Neural cell (in vitro differentiated cells): ENCODE data around the gene PABPC1L. TPM values are rescaled to one million over a fixed set of nuclear protein-coding genes. Genes with fewer than 3 reads are reported as not detected.
A peak's percentile ranks its signal among the peaks of the same experiment; 100 is the strongest.

Experiments
- H2AFZ ChIP-seq: fragments of 200-600, 300-800 bp; sonication (generic), shearing (Covaris generic); 2 replicates; pipeline ENCODE4 v1.6.0; 2014; ENCODE audit warnings: low read depth, mild to moderate bottlenecking, antibody characterized with exemption, low read length, moderate library complexity
- H3F3A ChIP-seq: fragments of 200-600 bp; shearing (Covaris generic); 2 replicates; pipeline ENCODE4 v1.6.1; 2016; ENCODE audit warnings: mild to moderate bottlenecking, moderate library complexity, mixed read lengths, antibody characterized with exemption, low read length; ENCODE audit not compliant: insufficient read depth, poor library complexity, severe bottlenecking
- H3K27ac ChIP-seq: fragments of 200-600, 300-800 bp; sonication (generic), shearing (Covaris generic); 2 replicates; pipeline ENCODE4 v1.5.1; 2014; ENCODE audit warnings: mild to moderate bottlenecking, low read length, moderate library complexity
- H3K27me3 ChIP-seq: fragments of 300-800, 200-600 bp; sonication (generic), shearing (Covaris generic); 2 replicates; pipeline ENCODE4 v1.6.0; 2014; ENCODE audit warnings: mild to moderate bottlenecking, low read depth, low read length, moderate library complexity; ENCODE audit not compliant: insufficient read depth
- H3K36me3 ChIP-seq: fragments of 300-800, 200-600 bp; sonication (generic), shearing (Covaris generic); 2 replicates; pipeline ENCODE4 v1.5.1; 2014; ENCODE audit warnings: mild to moderate bottlenecking, antibody characterized with exemption, low read length, moderate library complexity; ENCODE audit not compliant: insufficient read depth
- H3K4me2 ChIP-seq: fragments of 300-800, 200-600 bp; sonication (generic), shearing (Covaris generic); 2 replicates; pipeline ENCODE4 v1.6.0; 2014; ENCODE audit warnings: mild to moderate bottlenecking, low read length
- H3K4me3 ChIP-seq: fragments of 300-800, 200-600 bp; sonication (generic), shearing (Covaris generic); 2 replicates; pipeline ENCODE4 v1.5.1; 2014; ENCODE audit warnings: mild to moderate bottlenecking, low read length, moderate library complexity
- H3K79me2 ChIP-seq: fragments of 200-600 bp; shearing (Covaris generic); replicated peaks from 2 replicates; pipeline ENCODE4 v1.6.0; 2014; ENCODE audit warnings: mild to moderate bottlenecking, low read length, moderate library complexity; ENCODE audit not compliant: insufficient read depth
- H3K9ac ChIP-seq: fragments of 300-800, 200-600 bp; sonication (generic), shearing (Covaris generic); 2 replicates; pipeline ENCODE4 v1.6.1; 2016; ENCODE audit warnings: mild to moderate bottlenecking, low read length, mixed read lengths
- H3K9me2 ChIP-seq: fragments of 200-600 bp; shearing (Covaris generic); 2 replicates; pipeline ENCODE4 v1.6.1; 2016; ENCODE audit warnings: mild to moderate bottlenecking, low read length, mixed read lengths; ENCODE audit not compliant: insufficient read depth
- H3K9me3 ChIP-seq: fragments of 200-600, 300-800 bp; sonication (generic), shearing (Covaris generic); 2 replicates; pipeline ENCODE4 v1.6.1; 2016; ENCODE audit warnings: mild to moderate bottlenecking, mixed run types, low read length, moderate library complexity, mixed read lengths
- H4K20me1 ChIP-seq: fragments of 200-600 bp; shearing (Covaris generic); 2 replicates; pipeline ENCODE4 v1.6.1; 2016; ENCODE audit warnings: mild to moderate bottlenecking, mixed run types; ENCODE audit not compliant: insufficient read depth
- EP300 ChIP-seq: fragments of 450-650 bp; conservative IDR thresholded peaks from 2 replicates; pipeline ENCODE4 v1.6.1; 2014; ENCODE audit warnings: antibody characterized with exemption, mild to moderate bottlenecking, moderate library complexity; ENCODE audit not compliant: poor library complexity, severe bottlenecking
- EZH2 ChIP-seq: fragments of 200-600, 300-800 bp; shearing (Covaris generic), sonication (generic); IDR thresholded peaks from 2 replicates; pipeline ENCODE4 v1.6.1; 2014; ENCODE audit warnings: antibody characterized with exemption, low read length, borderline replicate concordance, mild to moderate bottlenecking; ENCODE audit not compliant: insufficient read depth, poor library complexity, severe bottlenecking
- MXI1 ChIP-seq: fragments of 450-650 bp; conservative IDR thresholded peaks from 2 replicates; pipeline ENCODE4 v1.6.1; 2014; ENCODE audit warnings: antibody characterized with exemption, mild to moderate bottlenecking; ENCODE audit not compliant: poor library complexity, severe bottlenecking
- POLR2AphosphoS5 ChIP-seq: IDR thresholded peaks from 2 replicates; pipeline ENCODE4 v1.6.1; 2012
- RAD21 ChIP-seq: fragments of 450-650 bp; conservative IDR thresholded peaks from 2 replicates; pipeline ENCODE4 v1.6.1; 2014; ENCODE audit warnings: antibody characterized with exemption, mild to moderate bottlenecking, moderate library complexity
- SMC3 ChIP-seq: fragments of 450-650 bp; conservative IDR thresholded peaks from 2 replicates; pipeline ENCODE4 v1.6.1; 2014; ENCODE audit warnings: antibody characterized with exemption, mild to moderate bottlenecking, moderate library complexity; ENCODE audit not compliant: poor library complexity
- TAF1 ChIP-seq: IDR thresholded peaks from 2 replicates; pipeline ENCODE4 v1.6.1; 2012; ENCODE audit warnings: low read depth
- polyA plus RNA-seq: library from polyadenylated mRNA; depleted of rRNA; stranded (reverse); fragments of >200 nt; gene quantifications from 2 replicates; pipeline ENCODE4 v1.2.3, GENCODE V29; 2014
- TF ChIP-seq, protein P1 (sequence below): fragments of 450-650 bp; IDR thresholded peaks from 2 replicates; pipeline ENCODE4 v1.5.1; 2014; ENCODE audit warnings: antibody characterized with exemption, mild to moderate bottlenecking, moderate library complexity; ENCODE audit not compliant: poor library complexity, severe bottlenecking
- TF ChIP-seq, protein P2 (sequence below): IDR thresholded peaks from 2 replicates; pipeline ENCODE4 v1.6.1; 2012; ENCODE audit warnings: borderline replicate concordance

PABPC1L gene
- polyA plus RNA-seq, 1 donor from 2014 or later: 3.6 TPM

DNA sequence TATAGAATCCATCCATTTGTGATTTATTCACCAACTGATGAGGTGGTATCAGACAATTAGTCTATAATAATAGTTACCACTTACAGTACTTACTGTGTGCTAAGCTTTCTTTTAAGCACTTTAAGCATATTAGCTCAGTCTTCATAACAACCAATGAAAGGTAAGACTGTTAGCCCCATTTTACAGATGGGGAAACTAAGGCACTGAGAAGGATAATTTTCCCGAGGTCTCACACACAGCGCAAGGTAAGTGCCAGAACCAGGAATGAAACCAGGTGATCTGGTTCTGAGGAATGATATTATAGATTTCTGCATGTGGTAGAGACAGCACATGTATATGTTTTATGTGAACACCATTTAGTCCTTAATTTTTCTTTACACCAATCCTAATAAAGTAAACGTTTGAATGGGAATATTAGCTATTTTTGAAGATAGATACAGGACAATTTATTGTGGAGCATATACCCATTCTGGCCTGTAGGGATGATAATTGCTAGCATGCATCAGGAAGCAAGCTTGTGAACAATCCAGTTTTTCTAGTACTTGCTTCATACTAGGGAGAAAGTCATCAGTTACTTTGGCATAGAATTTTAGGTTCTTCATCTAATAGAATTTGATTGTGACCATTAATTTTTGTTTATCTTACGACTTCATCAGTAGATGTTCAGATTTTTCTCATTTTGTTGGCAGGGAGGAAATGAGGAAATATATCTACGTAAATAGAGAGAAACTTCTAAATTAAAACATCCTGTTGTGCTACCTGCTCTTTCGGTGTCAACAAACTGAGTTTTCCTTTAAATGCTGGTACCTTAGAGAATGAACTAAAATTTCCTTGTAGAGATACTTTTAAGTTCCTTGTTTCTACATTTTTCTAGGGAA lies 21.4 kb upstream of the PABPC1L start:
- Histone ChIP-seq H3F3A (peaks cover 5% of the 10 kb centered on the region), H3K36me3 (peaks cover 3% of the 10 kb centered on the region), H3K4me3 (peak overlapping the region; percentile 89), H3K79me2 (peaks cover 75% of the 10 kb centered on the region), H3K27me3 (no peaks in the 10 kb centered on the region), H3K9me2 (no peaks in the 10 kb centered on the region), H3K9me3 (no peaks in the 10 kb centered on the region), H3K4me2 (peak overlapping the region; percentile 63), H3K9ac (no peak overlapping the region), H4K20me1 (peaks cover 11% of the 10 kb centered on the region), H2AFZ (no peak overlapping the region), H3K27ac (no peak overlapping the region)
- no peak for TF ChIP-seq SMC3
- TF ChIP-seq, protein P1, sequence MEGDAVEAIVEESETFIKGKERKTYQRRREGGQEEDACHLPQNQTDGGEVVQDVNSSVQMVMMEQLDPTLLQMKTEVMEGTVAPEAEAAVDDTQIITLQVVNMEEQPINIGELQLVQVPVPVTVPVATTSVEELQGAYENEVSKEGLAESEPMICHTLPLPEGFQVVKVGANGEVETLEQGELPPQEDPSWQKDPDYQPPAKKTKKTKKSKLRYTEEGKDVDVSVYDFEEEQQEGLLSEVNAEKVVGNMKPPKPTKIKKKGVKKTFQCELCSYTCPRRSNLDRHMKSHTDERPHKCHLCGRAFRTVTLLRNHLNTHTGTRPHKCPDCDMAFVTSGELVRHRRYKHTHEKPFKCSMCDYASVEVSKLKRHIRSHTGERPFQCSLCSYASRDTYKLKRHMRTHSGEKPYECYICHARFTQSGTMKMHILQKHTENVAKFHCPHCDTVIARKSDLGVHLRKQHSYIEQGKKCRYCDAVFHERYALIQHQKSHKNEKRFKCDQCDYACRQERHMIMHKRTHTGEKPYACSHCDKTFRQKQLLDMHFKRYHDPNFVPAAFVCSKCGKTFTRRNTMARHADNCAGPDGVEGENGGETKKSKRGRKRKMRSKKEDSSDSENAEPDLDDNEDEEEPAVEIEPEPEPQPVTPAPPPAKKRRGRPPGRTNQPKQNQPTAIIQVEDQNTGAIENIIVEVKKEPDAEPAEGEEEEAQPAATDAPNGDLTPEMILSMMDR: peak; percentile 41

- H2AFZ ChIP-seq: no peak overlapping the region
- no peak overlapping the region for H3K9ac ChIP-seq
- H3F3A ChIP-seq: no peaks in the 10 kb centered on the region
- H3K36me3 ChIP-seq: peaks cover 3% of the 10 kb centered on the region
- TF ChIP-seq, protein P1: no peak
- TF ChIP-seq RAD21 (no peak), EZH2 (no peak), EP300 (no peak)
- no peak overlapping the region for H3K27ac ChIP-seq
- H3K9me2 ChIP-seq: no peaks in the 10 kb centered on the region
- peaks cover 89% of the 10 kb centered on the region for H3K79me2 ChIP-seq
- H3K27me3 ChIP-seq: no peaks in the 10 kb centered on the region
- no peaks in the 10 kb centered on the region for H3K9me3 ChIP-seq
- H4K20me1 ChIP-seq: peaks cover 11% of the 10 kb centered on the region
- no peak overlapping the region for H3K4me2 ChIP-seq
- H3K4me3 ChIP-seq: no peak overlapping the region
Observed at GRCh38 chr20:44891826-44892225, 18.0 kb upstream of the PABPC1L start.

DNA sequence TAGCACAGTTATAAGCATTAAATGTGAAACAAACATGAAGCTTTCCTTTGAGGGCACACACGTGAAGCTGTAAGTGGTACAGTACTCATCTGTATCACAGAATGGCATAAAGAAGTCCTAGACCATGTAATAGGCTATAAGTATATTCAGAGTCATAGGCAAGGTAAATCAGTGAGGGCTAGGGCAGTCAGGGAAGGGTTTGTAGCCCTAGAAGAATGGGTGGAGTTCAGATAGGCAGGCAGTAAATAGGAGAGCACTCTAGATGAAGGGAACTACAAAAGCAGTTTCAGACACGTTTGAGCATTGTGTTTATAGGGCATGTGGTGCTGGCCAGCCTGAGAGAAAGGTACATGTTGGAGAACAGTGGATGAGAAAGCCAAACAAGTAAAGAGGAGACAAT lies 14.9 kb upstream of the PABPC1L start:
- Histone ChIP-seq H2AFZ (no peak overlapping the region), H4K20me1 (peaks cover 4% of the 10 kb centered on the region), H3K9ac (no peak overlapping the region), H3K9me2 (no peaks in the 10 kb centered on the region), H3K27me3 (no peaks in the 10 kb centered on the region), H3F3A (no peaks in the 10 kb centered on the region), H3K36me3 (no peaks in the 10 kb centered on the region), H3K27ac (no peak overlapping the region), H3K4me3 (no peak overlapping the region), H3K79me2 (peaks cover 81% of the 10 kb centered on the region), H3K9me3 (no peaks in the 10 kb centered on the region), H3K4me2 (no peak overlapping the region)
- TF ChIP-seq, protein P2, sequence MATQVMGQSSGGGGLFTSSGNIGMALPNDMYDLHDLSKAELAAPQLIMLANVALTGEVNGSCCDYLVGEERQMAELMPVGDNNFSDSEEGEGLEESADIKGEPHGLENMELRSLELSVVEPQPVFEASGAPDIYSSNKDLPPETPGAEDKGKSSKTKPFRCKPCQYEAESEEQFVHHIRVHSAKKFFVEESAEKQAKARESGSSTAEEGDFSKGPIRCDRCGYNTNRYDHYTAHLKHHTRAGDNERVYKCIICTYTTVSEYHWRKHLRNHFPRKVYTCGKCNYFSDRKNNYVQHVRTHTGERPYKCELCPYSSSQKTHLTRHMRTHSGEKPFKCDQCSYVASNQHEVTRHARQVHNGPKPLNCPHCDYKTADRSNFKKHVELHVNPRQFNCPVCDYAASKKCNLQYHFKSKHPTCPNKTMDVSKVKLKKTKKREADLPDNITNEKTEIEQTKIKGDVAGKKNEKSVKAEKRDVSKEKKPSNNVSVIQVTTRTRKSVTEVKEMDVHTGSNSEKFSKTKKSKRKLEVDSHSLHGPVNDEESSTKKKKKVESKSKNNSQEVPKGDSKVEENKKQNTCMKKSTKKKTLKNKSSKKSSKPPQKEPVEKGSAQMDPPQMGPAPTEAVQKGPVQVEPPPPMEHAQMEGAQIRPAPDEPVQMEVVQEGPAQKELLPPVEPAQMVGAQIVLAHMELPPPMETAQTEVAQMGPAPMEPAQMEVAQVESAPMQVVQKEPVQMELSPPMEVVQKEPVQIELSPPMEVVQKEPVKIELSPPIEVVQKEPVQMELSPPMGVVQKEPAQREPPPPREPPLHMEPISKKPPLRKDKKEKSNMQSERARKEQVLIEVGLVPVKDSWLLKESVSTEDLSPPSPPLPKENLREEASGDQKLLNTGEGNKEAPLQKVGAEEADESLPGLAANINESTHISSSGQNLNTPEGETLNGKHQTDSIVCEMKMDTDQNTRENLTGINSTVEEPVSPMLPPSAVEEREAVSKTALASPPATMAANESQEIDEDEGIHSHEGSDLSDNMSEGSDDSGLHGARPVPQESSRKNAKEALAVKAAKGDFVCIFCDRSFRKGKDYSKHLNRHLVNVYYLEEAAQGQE: no peak
- TF ChIP-seq RAD21 (no peak), EZH2 (no peak), POLR2AphosphoS5 (no peak), EP300 (no peak), SMC3 (no peak), MXI1 (no peak), TAF1 (no peak)
- TF ChIP-seq, protein P1: no peak
